Fibroblast of villous mesenchyme (primary cell): ENCODE data around the gene FAT3. TPM values are rescaled to one million over a fixed set of nuclear protein-coding genes. Genes with fewer than 3 reads are reported as not detected.

Source experiments
- DNase-seq: peaks from one replicate; pipeline ENCODE4 v3.0.0-alpha.2; 2010; ENCODE audit warnings: low read depth
- H3K4me3 ChIP-seq: 2 replicates; pipeline ENCODE4 v1.5.1; 2011; ENCODE audit warnings: low read depth, mild to moderate bottlenecking, low read length
- total RNA-seq: library from RNA; depleted of rRNA; stranded (reverse); fragments of >200 nt; gene quantifications from 2 replicates; pipeline ENCODE4 v1.2.3, GENCODE V29; 2012
- TF ChIP-seq, protein P1 (sequence below): IDR thresholded peaks from 2 replicates; pipeline ENCODE4 v1.5.1; 2012; ENCODE audit warnings: low read depth, mild to moderate bottlenecking, low read length; ENCODE audit not compliant: insufficient read depth

The FAT3 gene
- total RNA-seq, 1 donor, result 6.9 TPM

DNA sequence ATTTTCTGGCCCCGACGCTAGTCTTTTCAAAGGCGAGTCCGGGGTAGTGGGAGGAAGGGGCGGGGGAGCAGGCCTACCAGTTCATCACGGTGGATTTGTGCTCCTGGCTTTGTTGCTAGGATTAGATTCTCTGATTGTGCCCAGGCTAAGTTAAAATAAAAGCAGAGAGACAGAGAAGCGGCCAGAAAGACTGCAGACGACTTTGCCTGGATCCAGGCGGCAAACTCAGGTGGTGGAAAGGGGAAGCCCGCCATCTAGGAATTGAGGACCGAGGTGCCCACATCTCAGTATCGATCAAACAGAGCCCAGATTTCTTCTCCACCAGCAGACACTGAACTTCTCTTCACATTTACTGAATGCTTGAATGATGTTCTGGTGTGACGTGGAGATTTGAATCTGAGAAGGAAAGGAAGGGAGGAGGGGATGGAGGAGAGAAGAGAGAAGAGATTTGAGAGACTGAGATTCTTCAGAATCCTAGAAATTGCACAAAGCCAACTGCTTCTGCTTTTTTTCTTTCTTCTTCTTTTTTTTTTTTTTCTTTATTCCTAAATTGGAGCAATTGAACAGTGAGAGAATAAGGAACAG is 2.7 kb downstream of the FAT3 start:
- DNase-seq, result no peak
- H3K4me3 ChIP-seq, result no peak overlapping the region
- TF ChIP-seq, protein P1, sequence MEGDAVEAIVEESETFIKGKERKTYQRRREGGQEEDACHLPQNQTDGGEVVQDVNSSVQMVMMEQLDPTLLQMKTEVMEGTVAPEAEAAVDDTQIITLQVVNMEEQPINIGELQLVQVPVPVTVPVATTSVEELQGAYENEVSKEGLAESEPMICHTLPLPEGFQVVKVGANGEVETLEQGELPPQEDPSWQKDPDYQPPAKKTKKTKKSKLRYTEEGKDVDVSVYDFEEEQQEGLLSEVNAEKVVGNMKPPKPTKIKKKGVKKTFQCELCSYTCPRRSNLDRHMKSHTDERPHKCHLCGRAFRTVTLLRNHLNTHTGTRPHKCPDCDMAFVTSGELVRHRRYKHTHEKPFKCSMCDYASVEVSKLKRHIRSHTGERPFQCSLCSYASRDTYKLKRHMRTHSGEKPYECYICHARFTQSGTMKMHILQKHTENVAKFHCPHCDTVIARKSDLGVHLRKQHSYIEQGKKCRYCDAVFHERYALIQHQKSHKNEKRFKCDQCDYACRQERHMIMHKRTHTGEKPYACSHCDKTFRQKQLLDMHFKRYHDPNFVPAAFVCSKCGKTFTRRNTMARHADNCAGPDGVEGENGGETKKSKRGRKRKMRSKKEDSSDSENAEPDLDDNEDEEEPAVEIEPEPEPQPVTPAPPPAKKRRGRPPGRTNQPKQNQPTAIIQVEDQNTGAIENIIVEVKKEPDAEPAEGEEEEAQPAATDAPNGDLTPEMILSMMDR, result no peak

- H3K4me3 ChIP-seq, result no peak overlapping the region
- DNase-seq, result no peak
- TF ChIP-seq, protein P1, result no peak
Observed at GRCh38 chr11:92227959-92228935, 3.6 kb downstream of the FAT3 start.

DNA sequence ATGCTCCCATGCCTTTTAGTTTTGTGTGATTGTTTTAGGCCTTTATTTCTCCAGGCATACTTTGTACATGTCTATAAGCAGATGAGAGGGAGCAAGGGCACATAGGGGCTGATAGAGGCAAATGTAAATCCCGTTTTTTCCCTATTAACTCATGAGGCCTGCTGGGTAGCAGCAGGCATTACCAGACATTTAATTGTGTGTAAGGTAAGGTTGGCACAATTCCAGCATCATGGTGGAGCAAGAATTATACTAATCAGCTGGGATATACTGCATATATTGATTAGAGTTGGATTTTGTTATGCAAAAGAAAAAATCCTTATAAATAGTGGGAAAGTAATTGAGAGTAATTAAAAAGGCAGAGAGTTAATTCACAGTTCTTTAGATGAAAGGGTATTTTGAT is 12.2 kb downstream of the FAT3 start:
- H3K4me3 ChIP-seq, result no peak overlapping the region
- TF ChIP-seq, protein P1, result no peak
- DNase-seq, result no peak

- H3K4me3 ChIP-seq, result no peak overlapping the region
Observed at GRCh38 chr11:92240916-92241315, 16.3 kb downstream of the FAT3 start.

DNA sequence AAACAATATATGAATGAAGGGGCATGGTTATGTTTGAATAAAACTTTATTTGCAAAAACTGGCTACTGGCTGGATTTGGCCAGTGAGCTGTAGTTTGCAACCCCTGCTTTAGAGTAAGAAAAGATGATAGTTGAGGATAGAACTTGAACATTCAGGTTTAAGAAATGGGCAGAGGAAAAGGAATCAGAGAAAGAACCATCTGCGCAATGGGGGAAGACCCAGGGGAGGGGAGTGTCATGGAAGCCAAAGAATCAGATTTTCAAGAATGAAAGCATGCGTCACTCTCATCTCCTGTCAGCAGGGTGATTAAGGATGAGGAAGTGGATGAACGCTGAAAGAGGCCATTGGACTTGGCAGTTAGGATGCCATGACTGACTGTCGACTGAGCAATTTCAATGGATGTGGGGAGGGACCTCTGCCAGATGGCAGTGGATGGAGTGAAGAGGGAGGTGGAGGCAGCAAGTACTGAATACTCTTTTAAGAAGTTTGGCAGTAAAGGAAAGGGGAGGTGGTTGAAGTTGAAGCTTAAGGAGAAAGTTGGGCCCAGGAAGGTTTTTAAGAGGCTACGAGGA is 21.2 kb downstream of the FAT3 start:
- no peak for DNase-seq

More at GRCh38 chr11:92240916-92241315, 16.3 kb downstream of the FAT3 start:
- TF ChIP-seq, protein P1, result no peak
- no peak for DNase-seq

GRCh38 chr11:92246630-92247029 is 22.0 kb downstream of the FAT3 start:
- no peak for DNase-seq
- TF ChIP-seq, protein P1, result no peak
- H3K4me3 ChIP-seq, result no peak overlapping the region

More for the DNA sequence above, 21.2 kb downstream of the FAT3 start:
- no peak overlapping the region for H3K4me3 ChIP-seq
- TF ChIP-seq, protein P1, result no peak
